HG02759 (cell line): ENCODE data around the gene TMTC3.
"Not testable (repeated sequence)": the region's sequence is repeated elsewhere in the genome, so short reads cannot be mapped to it uniquely, and the experiment has no call there.

ENCODE experiments used
- ATAC-seq: cut with Tn5 transposase; IDR thresholded peaks from one replicate; pipeline ENCODE4 v1.9.1; 2021; ENCODE audit warnings: mild to moderate bottlenecking, moderate library complexity; ENCODE audit not compliant: unreplicated experiment

TMTC3 gene

DNA sequence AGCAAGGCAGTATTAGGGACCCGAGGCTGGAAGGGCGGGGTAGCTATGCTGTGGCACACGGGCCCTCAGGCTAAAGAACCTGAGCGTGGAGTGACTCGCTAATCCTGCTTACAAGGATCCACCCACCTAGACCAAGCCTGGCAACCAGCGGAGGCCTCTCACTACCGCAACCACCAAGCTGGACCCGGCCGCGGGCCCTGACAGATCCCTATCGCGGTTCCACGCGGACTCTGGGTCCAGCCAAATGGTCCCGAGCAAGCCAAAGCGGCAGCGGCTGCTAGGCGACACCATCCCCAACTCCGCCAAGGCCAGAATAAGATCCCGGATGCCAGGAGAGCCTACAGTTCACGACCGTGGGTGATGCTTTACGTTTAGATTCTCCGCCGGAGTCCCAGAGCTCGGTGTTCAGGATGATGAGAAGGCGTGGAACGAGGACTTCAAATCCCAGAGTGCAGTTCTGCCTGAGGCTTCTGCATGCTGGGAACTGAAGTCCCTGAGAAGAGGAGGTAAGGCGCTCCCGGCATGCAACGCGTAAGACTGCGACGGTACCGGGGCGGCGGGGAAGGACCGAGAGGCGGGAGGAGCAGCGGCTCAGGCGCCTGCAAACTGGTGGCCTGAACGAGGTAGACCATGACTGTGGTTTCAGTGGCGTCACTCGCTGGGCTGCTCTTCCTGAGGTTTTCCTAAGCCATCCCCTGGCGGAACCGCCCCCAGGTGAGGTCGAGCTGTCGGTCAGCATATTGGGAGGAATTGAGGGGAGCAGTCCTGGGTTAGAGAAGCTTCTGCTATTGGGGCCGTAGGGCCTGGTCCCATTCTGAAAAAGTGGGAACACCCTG is at the start of gene TMTC3, which contains the start of gene CEP290:
TSS of gene TMTC3 (plus strand) at position 534 of the 836 bp plus-strand sequence. CDS start 6,009 bp downstream, outside the sequence.
TSS of gene CEP290 (minus strand) at position 315 of the 836 bp plus-strand sequence. CDS start 781 bp downstream, outside the sequence.
- ATAC-seq: peak; percentile 94

DNA sequence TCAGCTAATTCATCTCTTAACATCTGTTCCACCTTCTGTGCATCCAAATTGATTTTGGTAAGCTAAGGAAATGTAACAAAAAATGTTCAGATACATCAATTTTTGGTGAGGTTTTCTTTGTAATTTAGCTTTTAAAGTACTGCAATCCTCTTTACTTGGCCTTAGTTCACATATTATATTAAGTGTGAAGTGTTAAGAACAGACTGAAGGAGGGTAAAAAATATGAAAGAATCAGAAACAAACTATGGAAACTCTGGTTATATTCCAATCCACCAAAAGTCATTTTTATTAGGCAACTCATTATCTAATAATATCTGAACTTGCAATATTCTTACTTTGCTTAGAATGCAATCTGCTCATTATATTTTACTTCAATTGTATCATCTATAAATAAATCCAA is 49.3 kb upstream of the TMTC3 start:
- no peak for ATAC-seq

DNA sequence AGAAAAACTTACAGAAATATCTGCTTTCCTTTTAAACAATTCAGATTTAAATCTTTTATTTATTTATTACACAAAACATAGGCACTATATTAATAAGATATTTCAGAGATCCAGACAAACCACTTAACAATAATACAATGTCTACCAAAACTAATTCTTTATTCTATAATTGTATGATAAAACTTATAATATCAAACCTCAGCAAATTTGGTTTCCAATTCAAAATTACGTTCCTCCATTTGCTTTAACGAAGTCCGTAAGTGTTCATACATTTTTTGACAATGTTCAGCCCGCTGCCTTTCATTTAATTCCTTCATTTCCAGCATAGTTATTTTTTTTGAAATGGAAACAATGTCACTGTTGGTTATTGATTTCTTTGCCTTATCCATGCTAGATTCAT is 48.5 kb upstream of the TMTC3 start:
- ATAC-seq: no peak

DNA sequence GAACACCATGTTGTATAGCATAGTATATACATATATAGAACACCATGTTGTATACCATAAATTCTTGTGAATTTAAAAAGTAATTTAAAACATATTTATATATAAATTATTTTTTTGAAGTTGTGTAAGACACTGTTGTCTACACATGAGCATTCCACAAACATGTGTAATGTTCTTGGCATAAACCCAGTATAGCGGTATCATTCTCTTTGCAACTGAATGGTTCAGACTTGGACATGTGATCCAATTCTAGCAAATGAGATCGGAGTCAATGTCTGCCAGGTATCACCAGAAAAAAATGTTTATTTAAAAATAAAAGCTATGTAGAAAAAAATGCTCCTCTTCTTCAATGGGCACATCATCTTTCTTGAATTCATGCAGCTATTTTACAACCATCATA is 34.1 kb upstream of the TMTC3 start:
- ATAC-seq: no peak

GRCh38 chr12:88111074-88111652 is 30.9 kb upstream of the TMTC3 start:
- no peak for ATAC-seq

GRCh38 chr12:88113871-88114270 is 28.2 kb upstream of the TMTC3 start:
- no peak for ATAC-seq

DNA sequence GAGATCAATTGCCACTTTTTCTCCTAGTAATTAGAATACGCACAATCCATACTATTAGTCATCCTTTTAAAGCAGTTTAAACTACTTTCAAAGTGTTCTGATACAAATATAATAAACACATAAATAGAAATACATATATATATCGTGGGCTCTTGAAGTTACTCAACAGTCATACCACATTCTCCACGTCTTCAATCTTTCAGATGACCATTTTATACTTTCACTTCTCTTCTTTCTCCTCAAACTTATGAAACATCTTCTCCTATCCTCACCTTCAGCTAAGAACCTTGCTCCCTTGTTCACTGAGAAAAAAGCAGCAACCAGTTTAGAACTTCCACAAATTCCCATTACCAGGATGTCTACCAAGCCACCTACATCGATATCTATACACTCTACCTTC is 19.4 kb upstream of the TMTC3 start:
- ATAC-seq: no peak

DNA sequence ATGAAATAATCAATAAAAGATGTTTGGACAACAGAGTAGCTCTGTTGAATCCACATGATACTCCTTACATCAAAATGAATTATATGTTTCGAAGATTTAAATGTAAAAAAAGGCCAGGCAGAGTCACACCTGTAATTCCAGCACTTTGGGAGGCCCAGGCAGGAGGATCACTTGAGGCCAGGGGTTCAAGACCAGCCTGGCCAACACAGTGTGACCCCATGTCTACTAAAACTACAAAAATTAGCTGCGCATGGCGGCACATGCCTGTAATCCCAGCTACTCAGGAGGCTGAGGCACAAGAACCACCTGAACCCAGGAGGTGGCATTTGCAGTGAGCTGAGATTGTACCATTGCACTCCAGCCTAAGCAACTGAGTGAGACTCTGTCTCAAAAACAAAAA is 15.0 kb upstream of the TMTC3 start:
- ATAC-seq: no peak

- ATAC-seq: no peak
Observed at GRCh38 chr12:88127855-88128254, 14.3 kb upstream of the TMTC3 start.

DNA sequence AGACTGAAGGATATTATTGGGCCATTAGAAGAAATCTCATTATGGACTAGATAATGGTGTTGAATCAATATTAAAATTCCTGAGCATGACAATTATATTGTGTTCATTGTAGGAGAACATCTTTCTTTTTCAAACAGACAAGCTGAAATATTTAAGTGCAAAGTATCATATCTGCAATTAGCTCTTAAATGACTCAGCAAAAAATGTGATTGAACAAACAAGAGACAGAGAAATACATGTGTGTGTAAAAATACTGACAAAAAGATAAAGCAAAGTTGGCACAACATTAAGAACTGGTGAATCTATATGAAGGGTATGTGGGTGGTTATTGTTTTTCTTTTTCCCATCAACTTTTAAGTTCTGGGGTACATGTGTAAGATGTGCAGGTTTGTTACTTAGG is 9.7 kb upstream of the TMTC3 start:
- ATAC-seq: no peak

- not testable (repeated sequence) for ATAC-seq
Observed at GRCh38 chr12:88133181-88133580, 8.9 kb upstream of the TMTC3 start.

- not testable (repeated sequence) for ATAC-seq
Observed at GRCh38 chr12:88139711-88140110, 2.4 kb upstream of the TMTC3 start.

GRCh38 chr12:88141425-88141773 is 708 bp upstream of the TMTC3 start:
- ATAC-seq: peak; percentile 0

GRCh38 chr12:88142610-88142991 is 494 bp downstream of the TMTC3 start:
- ATAC-seq: peak; percentile 6

- ATAC-seq: no peak
Observed at GRCh38 chr12:88144037-88144436, 1.9 kb downstream of the TMTC3 start.

DNA sequence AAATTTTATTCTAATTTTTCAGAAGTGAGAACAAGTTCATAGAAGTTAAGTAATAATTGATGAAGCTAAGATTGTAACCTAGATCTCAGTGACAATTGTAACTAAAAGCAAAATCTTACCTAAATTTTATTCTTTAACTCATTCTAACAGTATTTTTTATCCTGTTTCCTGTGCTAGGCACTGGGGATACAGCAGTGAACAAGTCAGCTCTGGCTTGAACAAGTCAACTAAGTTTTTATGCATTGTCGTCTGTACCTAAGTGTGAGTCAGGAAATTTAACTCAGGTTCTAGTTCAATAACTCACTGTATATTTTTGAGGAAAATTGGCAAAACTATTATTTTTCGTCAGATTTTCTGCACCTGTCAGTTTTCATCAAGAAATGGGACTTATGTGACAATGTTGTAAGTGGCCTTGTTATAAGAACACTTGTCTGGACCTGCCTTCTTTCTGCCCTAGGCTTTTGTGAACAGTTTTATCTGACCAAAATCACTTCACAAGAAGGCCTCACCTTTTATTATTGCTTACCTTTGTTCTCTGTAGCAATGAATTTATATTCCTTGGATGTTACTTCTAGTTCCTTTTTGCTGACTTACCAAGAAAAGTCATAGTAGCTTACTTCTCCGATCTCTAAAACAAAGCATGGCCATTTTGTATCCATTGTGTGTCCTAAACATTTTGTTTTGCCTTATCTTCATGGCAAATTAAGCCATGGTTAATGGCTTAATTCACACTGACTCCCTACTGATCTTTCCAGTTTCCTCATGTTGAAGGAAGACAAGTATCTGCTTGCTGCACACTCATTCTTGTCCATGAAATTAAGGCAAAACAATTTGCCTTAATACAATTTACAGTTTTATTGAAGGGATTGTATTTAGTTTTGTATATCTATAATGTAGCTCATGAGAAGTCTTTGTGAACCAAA is 2.7 kb downstream of the TMTC3 start:
- ATAC-seq: no peak

- no peak for ATAC-seq
Observed at GRCh38 chr12:88145567-88146505, 3.7 kb downstream of the TMTC3 start.

DNA sequence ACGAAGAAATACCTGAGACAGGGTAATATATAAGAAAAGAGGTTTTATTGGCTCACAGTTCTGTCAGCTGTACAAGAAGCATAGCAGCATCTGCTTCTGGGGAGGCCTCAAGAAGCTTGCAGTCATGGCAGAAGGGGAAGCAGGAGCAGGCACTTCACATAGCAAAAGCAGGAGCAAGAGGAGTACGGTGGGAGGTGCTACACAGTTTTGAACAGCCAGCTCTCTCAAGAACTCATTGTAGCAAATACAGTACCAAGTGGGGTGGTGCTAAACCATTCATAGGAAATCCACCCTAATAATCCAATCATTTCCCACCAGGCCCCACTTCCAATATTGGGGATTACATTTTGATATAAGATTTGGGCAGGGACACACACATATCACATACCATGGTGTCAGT is 8.0 kb downstream of the TMTC3 start:
- no peak for ATAC-seq

- ATAC-seq: no peak
Observed at GRCh38 chr12:88153959-88154358, 11.9 kb downstream of the TMTC3 start.

DNA sequence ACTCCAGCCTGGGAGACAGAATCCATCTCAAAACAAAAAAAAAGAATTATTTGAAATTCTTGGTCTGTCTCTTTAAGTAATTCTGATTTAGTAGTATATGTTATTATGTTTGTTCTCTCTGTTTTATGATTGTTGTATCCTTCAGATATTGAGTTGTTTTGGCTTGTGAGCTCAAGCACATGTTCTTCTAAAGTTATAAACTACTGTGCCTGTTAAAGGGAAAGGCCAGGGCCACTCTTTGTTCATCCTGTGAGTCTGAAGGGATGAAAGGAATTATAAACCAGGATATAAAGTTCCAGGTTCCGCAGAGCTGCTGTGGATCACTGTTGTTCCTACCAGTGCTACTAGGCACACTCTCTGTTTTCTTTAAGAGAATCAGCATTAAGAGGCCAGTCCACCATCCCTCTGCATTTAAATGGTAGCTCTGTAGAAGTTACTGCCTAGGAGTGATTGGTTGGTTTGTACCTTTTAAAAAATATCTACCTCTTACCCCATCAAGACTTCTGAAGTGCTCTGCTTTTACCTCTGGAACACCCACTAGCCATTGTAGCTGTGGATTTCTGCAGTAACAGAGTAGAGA is 14.1 kb downstream of the TMTC3 start:
- no peak for ATAC-seq
